K562 (cell line): Measurements from ENCODE around the gene AP3S2. TPM values are rescaled to one million over a fixed set of nuclear protein-coding genes. Genes with fewer than 3 reads are reported as not detected.

Experiments used
- ATF2 ChIP-seq: sonication (generic); formaldehyde crosslinking; IDR thresholded peaks from 2 replicates; pipeline ENCODE4 v1.8.1; 2022; ENCODE audit warnings: missing genetic modification reagents
- CREBBP ChIP-seq: IDR thresholded peaks from one replicate; pipeline ENCODE4 v1.6.1; 2012; ENCODE audit warnings: low read depth, mild to moderate bottlenecking, control low read depth, inconsistent platforms, low read length
- ETS2 ChIP-seq: IDR thresholded peaks from 2 replicates; pipeline ENCODE4 v1.6.1; 2016; ENCODE audit warnings: borderline replicate concordance, missing genetic modification characterization, mild to moderate bottlenecking, moderate library complexity, missing compliant biosample characterization; ENCODE audit not compliant: poor library complexity, severe bottlenecking
- GABPB1 ChIP-seq: sonication (generic); formaldehyde crosslinking; IDR thresholded peaks from 2 replicates; pipeline ENCODE4 v1.8.0; 2022; ENCODE audit warnings: mild to moderate bottlenecking, missing genetic modification reagents
- HNRNPK ChIP-seq: fragments of 200-400 bp; formaldehyde crosslinking; IDR thresholded peaks from one replicate; pipeline ENCODE4 v1.6.1; 2018; ENCODE audit warnings: mild to moderate bottlenecking, low read depth, low read length; ENCODE audit not compliant: poor library complexity, severe bottlenecking
- IRF2 ChIP-seq: sonication (generic); formaldehyde crosslinking; IDR thresholded peaks from 2 replicates; pipeline ENCODE4 v1.8.1; 2022; ENCODE audit warnings: mild to moderate bottlenecking, missing genetic modification reagents
- LARP7 ChIP-seq: fragments of 450-650 bp; IDR thresholded peaks from 2 replicates; pipeline ENCODE4 v1.6.1; 2016
- MAFF ChIP-seq: IDR thresholded peaks from 2 replicates; pipeline ENCODE4 v1.6.1; 2012; ENCODE audit warnings: low read length, improper control_type of control experiment
- MTA1 ChIP-seq: fragments of 450-650 bp; IDR thresholded peaks from 2 replicates; pipeline ENCODE4 v1.6.1; 2017; ENCODE audit warnings: borderline replicate concordance
- MTA3 ChIP-seq: fragments of 450-650 bp; formaldehyde crosslinking; IDR thresholded peaks from 2 replicates; pipeline ENCODE4 v1.6.1; 2017; ENCODE audit warnings: mild to moderate bottlenecking, borderline replicate concordance
- NCOA2 ChIP-seq, 2 experiments: fragments of 450-650 bp; IDR thresholded peaks; 2 replicates each; pipeline ENCODE4 v1.6.1; 2018; ENCODE audit warnings: mild to moderate bottlenecking in 2 of 2, moderate library complexity in 1 of 2; ENCODE audit not compliant: partially characterized antibody in 2 of 2
- NCOA6 ChIP-seq: fragments of 450-650 bp; IDR thresholded peaks from 2 replicates; pipeline ENCODE4 v1.6.1; 2017; ENCODE audit warnings: mild to moderate bottlenecking
- NR2F6 ChIP-seq: fragments of 450-650 bp; formaldehyde crosslinking; IDR thresholded peaks from 2 replicates; pipeline ENCODE4 v1.4.0; 2020; ENCODE audit warnings: mild to moderate bottlenecking
- PCBP1 ChIP-seq: fragments of 200-400 bp; formaldehyde crosslinking; IDR thresholded peaks from 2 replicates; pipeline ENCODE4 v1.6.1; 2018; ENCODE audit warnings: mild to moderate bottlenecking, low read depth, low read length; ENCODE audit not compliant: poor library complexity, severe bottlenecking
- PHB2 ChIP-seq: fragments of 450-650 bp; IDR thresholded peaks from 2 replicates; pipeline ENCODE4 v1.6.1; 2017; ENCODE audit warnings: low read depth
- POLR2AphosphoS2 ChIP-seq: IDR thresholded peaks from 2 replicates; pipeline ENCODE4 v1.6.1; 2012; ENCODE audit warnings: low read length, improper control_type of control experiment
- POLR2G ChIP-seq: fragments of 200-400 bp; formaldehyde crosslinking; IDR thresholded peaks from 2 replicates; pipeline ENCODE4 v1.6.1; 2017; ENCODE audit warnings: low read depth, mild to moderate bottlenecking, antibody characterized with exemption, low read length, moderate library complexity
- SMARCC2 ChIP-seq: fragments of 450-650 bp; IDR thresholded peaks from 2 replicates; pipeline ENCODE4 v1.6.1; 2017; ENCODE audit warnings: antibody characterized with exemption, moderate library complexity, mild to moderate bottlenecking, low read depth
- SMC3 ChIP-seq: conservative IDR thresholded peaks from 2 replicates; pipeline ENCODE4 v1.6.1; 2011; ENCODE audit warnings: low read depth, low read length, improper control_type of control experiment; ENCODE audit not compliant: insufficient read depth
- TAF7 ChIP-seq: fragments of 450-650 bp; IDR thresholded peaks from 2 replicates; pipeline ENCODE4 v1.6.1; 2016; ENCODE audit warnings: missing genetic modification characterization, missing compliant biosample characterization
- ZBTB1 ChIP-seq: sonication (generic); formaldehyde crosslinking; IDR thresholded peaks from 2 replicates; pipeline ENCODE4 v1.8.1; 2023; ENCODE audit warnings: missing genetic modification reagents, low read depth, mild to moderate bottlenecking, borderline replicate concordance
- ZNF212 ChIP-seq: fragments of 450-650 bp; formaldehyde crosslinking; IDR thresholded peaks from 2 replicates; pipeline ENCODE4 v1.4.0; 2020; ENCODE audit warnings: mild to moderate bottlenecking
- ZNF584 ChIP-seq: fragments of 200-800 bp; sonication (Bioruptor generic); IDR thresholded peaks from 2 replicates; pipeline ENCODE4 v1.6.1; 2016; ENCODE audit warnings: low read depth, mild to moderate bottlenecking, missing genetic modification characterization, missing compliant biosample characterization
- polyA plus RNA-seq, 8 experiments: library from polyadenylated mRNA; depleted of rRNA in 4 of 8; stranded (reverse) in 5 of 8; unstranded in 3 of 8; fragments of >200 nt; fragmentation: Nextera tagmentation in 2 of 8; fragmentation: Illumina TruSeq in 1 of 8; extraction: Ambion mirVana in 2 of 8; extraction: Trizol in 1 of 8; gene quantifications; 2 replicates each; pipeline versions ENCODE4 v1.2.1 to v1.2.3, GENCODE V29; 2011 to 2014; ENCODE audit warnings: inconsistent platforms in 1 of 8, missing spikeins in 1 of 8
- total RNA-seq, 7 experiments: library from RNA; depleted of rRNA in 6 of 7; stranded (reverse); fragments of >200 nt in 6 of 7; fragmentation: Illumina TruSeq in 2 of 7; extraction: Trizol in 2 of 7; gene quantifications; 2 replicates each; pipeline versions ENCODE4 v1.2.1 to v1.2.3, GENCODE V29; 2011 to 2021; ENCODE audit warnings: low replicate concordance in 1 of 7
- TF ChIP-seq, protein P1 (sequence below): fragments of 250-450 bp; sonication (Bioruptor Pico); IDR thresholded peaks from 2 replicates; pipeline ENCODE4 v1.5.0; 2020; ENCODE audit warnings: mild to moderate bottlenecking, borderline replicate concordance
- TF ChIP-seq, protein P2 (sequence below): fragments of 250-450 bp; sonication (Bioruptor Pico); IDR thresholded peaks from 2 replicates; pipeline ENCODE4 v1.8.0; 2021; ENCODE audit warnings: mild to moderate bottlenecking, moderate library complexity
- TF ChIP-seq, protein P3 (sequence below): sonication (generic); formaldehyde crosslinking; IDR thresholded peaks from 2 replicates; pipeline ENCODE4 v1.9.0; 2022; ENCODE audit warnings: mild to moderate bottlenecking, missing genetic modification reagents

Gene AP3S2
- total and polyA plus RNA-seq, 9 of the 15 experiments (the other 6 are each of a cell fraction or from before 2014, with no cell fraction given), result 16.4 to 54.1 (median 37.4) TPM

DNA sequence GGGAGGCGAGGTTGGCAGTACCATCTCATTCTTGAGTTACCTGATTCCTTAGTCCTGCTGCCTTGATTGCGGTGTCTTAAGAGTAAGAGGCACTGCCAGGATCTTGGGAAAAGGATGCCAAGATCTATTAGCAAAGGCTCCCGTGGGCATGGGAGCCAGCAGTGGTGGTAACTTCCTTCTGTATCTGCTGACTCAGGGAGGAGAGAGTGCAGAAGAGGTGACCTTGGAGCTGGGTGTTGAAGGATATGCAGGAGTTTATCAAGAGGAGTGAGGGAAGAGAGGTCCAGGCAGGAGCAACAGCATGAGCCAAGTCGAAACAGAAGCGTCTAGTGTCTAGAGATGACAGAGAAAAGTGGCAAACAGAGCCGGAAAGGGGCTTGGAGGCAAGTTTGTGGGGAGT lies 113.2 kb downstream of the AP3S2 start (continued):
- no peak for TF ChIP-seq ZNF584 (CRISPR knock-in tag)
- no peak for TF ChIP-seq SMC3
- no peak for TF ChIP-seq TAF7 (tag)
- TF ChIP-seq MAFF, result peak; percentile 49; the same call in 1 of the 2 replicates
- TF ChIP-seq, protein P1, sequence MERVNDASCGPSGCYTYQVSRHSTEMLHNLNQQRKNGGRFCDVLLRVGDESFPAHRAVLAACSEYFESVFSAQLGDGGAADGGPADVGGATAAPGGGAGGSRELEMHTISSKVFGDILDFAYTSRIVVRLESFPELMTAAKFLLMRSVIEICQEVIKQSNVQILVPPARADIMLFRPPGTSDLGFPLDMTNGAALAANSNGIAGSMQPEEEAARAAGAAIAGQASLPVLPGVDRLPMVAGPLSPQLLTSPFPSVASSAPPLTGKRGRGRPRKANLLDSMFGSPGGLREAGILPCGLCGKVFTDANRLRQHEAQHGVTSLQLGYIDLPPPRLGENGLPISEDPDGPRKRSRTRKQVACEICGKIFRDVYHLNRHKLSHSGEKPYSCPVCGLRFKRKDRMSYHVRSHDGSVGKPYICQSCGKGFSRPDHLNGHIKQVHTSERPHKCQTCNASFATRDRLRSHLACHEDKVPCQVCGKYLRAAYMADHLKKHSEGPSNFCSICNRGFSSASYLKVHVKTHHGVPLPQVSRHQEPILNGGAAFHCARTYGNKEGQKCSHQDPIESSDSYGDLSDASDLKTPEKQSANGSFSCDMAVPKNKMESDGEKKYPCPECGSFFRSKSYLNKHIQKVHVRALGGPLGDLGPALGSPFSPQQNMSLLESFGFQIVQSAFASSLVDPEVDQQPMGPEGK (CRISPR knock-in tag), result no peak
- no peak for TF ChIP-seq MTA1
- TF ChIP-seq PCBP1, result no peak
- TF ChIP-seq ZNF212, result no peak
- TF ChIP-seq MTA3, result no peak
- TF ChIP-seq ATF2 (CRISPR knock-in tag), result no peak
- TF ChIP-seq, protein P2, sequence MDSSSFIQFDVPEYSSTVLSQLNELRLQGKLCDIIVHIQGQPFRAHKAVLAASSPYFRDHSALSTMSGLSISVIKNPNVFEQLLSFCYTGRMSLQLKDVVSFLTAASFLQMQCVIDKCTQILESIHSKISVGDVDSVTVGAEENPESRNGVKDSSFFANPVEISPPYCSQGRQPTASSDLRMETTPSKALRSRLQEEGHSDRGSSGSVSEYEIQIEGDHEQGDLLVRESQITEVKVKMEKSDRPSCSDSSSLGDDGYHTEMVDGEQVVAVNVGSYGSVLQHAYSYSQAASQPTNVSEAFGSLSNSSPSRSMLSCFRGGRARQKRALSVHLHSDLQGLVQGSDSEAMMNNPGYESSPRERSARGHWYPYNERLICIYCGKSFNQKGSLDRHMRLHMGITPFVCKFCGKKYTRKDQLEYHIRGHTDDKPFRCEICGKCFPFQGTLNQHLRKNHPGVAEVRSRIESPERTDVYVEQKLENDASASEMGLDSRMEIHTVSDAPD, result no peak
- TF ChIP-seq NCOA2 (IDR thresholded peaks at IDR 0.05; ENCODE audit: partially characterized antibody in 2 of 2), result no peak
- no peak for TF ChIP-seq POLR2AphosphoS2
- no peak for TF ChIP-seq LARP7
- TF ChIP-seq, protein P3, sequence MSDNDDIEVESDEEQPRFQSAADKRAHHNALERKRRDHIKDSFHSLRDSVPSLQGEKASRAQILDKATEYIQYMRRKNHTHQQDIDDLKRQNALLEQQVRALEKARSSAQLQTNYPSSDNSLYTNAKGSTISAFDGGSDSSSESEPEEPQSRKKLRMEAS, result no peak
- no peak for TF ChIP-seq SMARCC2
- TF ChIP-seq HNRNPK, result no peak
- TF ChIP-seq GABPB1 (CRISPR knock-in tag), result no peak
- no peak for TF ChIP-seq NR2F6 (CRISPR knock-in tag)
- no peak for TF ChIP-seq NCOA6
- TF ChIP-seq PHB2, result no peak
- no peak for TF ChIP-seq IRF2 (CRISPR knock-in tag)
- no peak for TF ChIP-seq POLR2G
- no peak for TF ChIP-seq ETS2 (tag)
- no peak for TF ChIP-seq ZBTB1
- TF ChIP-seq CREBBP, result no peak
